IPS DF 6.9 (cell line): ENCODE measurements around the gene TRIP10.

Experiments
- DNase-seq: peaks from one replicate; pipeline ENCODE4 v3.0.0-alpha.2; 2013; ENCODE audit warnings: low read depth, low spot score
- H3K27ac ChIP-seq: one replicate; pipeline ENCODE4 v1.5.1; 2013; ENCODE audit warnings: low read length, control low read depth
- H3K27me3 ChIP-seq: 2 replicates; pipeline ENCODE4 v1.6.1; 2013; ENCODE audit warnings: mild to moderate bottlenecking, low read length; ENCODE audit not compliant: control insufficient read depth, insufficient read depth
- H3K36me3 ChIP-seq: 2 replicates; pipeline ENCODE4 v1.6.1; 2013; ENCODE audit warnings: low read length; ENCODE audit not compliant: control insufficient read depth, insufficient read depth
- H3K4me1 ChIP-seq: 2 replicates; pipeline ENCODE4 v1.6.1; 2013; ENCODE audit warnings: low read length; ENCODE audit not compliant: control insufficient read depth, insufficient read depth
- H3K4me3 ChIP-seq: 2 replicates; pipeline ENCODE4 v1.5.1; 2013; ENCODE audit warnings: mild to moderate bottlenecking, low read length
- H3K9me3 ChIP-seq: 2 replicates; pipeline ENCODE4 v1.6.1; 2013; ENCODE audit warnings: low read length, inconsistent platforms; ENCODE audit not compliant: control insufficient read depth, insufficient read depth
- WGBS: extraction: QIAGEN DNeasy Blood & Tissue Kit; methylation state at CpG from one replicate; pipeline ENCODE4 v1.1.7; 2013; ENCODE audit warnings: mixed read lengths, missing lambda C conversion rate; ENCODE audit not compliant: insufficient read length, insufficient coverage; 5-methylcytosine and 5-hydroxymethylcytosine counted together

The TRIP10 gene

DNA sequence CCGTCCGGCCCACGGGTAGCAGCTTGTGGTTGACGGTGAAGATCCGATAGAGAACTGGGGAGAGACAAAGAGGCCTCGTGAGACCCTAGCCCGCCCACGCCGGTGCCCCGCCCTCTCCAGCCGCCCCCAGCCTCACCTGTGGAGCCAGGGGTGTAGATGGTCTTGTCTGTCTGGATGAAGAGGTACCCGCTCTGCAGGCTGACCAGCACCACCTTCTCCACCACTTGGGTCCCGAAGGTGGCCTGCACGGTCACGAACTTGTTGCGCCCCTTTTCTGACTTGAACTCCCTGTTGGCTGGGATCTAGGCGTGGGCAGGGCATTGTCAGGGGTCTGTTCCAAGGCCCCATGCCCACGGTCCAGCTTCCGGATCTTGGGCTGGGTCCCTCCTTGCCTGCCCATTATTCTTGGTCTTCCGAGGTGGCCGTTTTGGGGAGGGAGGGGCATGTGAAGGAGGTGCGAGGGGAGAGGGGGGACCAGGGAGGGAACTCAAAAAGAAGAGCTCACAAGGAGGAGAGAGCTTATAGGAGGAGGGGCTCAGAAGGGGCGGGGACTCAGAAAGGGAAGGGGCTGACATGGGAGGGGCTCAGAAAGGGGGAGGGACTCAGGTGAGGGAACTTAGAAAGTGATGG lies 21.3 kb upstream of the TRIP10 start:
- H3K4me3 ChIP-seq: peak overlapping the region; percentile 18; the same call in 1 of the 2 replicates
- no peaks in the 10 kb centered on the region for H3K36me3 ChIP-seq
- no peaks in the 10 kb centered on the region for H3K27me3 ChIP-seq
- DNase-seq: no peak
- H3K4me1 ChIP-seq: peaks cover 7% of the 10 kb centered on the region; the same call in 1 of the 2 replicates
- WGBS: no CpG with 5 or more reads among the region's 23 CpGs
- H3K9me3 ChIP-seq: no peaks in the 10 kb centered on the region
- H3K27ac ChIP-seq: no peak overlapping the region

DNA sequence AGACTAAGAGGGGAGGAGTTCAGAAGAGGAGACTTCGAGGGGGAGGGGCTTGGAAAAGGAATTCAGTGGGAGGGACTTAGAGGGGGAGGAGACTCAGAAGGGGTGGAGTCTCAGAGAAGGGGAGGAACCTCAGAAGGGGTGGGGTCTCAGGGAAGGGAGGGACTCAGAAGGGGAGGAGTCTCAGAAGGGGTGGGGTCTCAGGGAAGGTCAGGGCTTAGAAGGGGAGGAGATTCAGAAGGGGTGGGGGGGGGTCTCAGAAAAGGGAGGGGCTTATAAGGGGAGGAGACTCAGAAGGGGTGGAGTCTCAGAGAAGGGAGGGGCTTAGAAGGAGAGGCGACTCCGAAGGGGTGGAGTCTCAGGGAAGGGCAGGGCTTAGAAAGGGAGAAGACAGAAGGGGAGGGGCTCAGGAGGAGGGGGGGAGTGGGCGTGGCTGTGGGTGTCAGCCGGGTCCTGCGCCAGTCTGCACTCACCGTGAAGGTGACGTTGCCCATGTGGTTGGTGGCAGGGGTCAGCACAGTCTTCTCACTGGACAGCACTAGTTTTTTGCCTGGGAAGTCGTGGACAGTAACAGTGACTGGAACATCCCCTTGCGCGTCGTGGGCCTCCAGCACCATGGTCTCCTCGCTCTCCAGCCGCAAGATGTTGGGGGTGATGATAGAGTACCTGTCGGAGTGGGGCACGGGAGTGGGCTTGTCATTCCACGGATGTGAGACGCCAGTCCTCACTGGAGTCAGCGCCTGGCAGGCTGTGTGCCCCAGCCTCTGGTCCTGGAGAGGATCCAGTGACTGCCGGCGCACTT lies 20.5 kb upstream of the TRIP10 start:
- Histone ChIP-seq H3K4me1 (peaks cover 7% of the 10 kb centered on the region; the same call in 1 of the 2 replicates), H3K4me3 (no peak overlapping the region), H3K27ac (no peak overlapping the region), H3K9me3 (no peaks in the 10 kb centered on the region), H3K27me3 (no peaks in the 10 kb centered on the region), H3K36me3 (no peaks in the 10 kb centered on the region)
- no peak for DNase-seq
- WGBS: no CpG with 5 or more reads among the region's 21 CpGs

DNA sequence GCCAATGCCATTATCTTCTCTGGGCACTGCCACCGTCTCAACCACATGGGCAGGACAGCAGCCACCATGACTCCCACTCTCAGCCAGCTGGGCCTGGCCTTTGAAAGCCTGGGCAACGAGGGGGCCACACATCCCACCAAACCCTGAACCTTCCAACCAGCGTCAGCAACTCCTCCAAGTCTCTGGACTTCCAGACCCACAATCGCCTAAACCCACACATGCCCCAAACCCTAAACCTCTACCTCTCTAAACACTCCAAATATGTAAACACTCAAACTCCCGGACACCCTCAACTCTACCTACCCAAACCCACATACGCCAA lies 20.0 kb upstream of the TRIP10 start:
- 100% methylated on average over 3 of the region's 6 CpGs for WGBS
- no peaks in the 10 kb centered on the region for H3K9me3 ChIP-seq
- H3K27me3 ChIP-seq: no peaks in the 10 kb centered on the region
- no peak overlapping the region for H3K4me3 ChIP-seq
- no peaks in the 10 kb centered on the region for H3K36me3 ChIP-seq
- H3K4me1 ChIP-seq: peaks cover 7% of the 10 kb centered on the region; the same call in 1 of the 2 replicates
- no peak for DNase-seq
- H3K27ac ChIP-seq: no peak overlapping the region

- DNase-seq: no peak
- WGBS: 100% methylated on average over 2 of the region's 3 CpGs
- Histone ChIP-seq H3K27me3 (no peaks in the 10 kb centered on the region), H3K36me3 (no peaks in the 10 kb centered on the region), H3K4me1 (peaks cover 7% of the 10 kb centered on the region; the same call in 1 of the 2 replicates), H3K27ac (no peak overlapping the region), H3K4me3 (no peak overlapping the region), H3K9me3 (no peaks in the 10 kb centered on the region)
Measured at GRCh38 chr19:6719992-6720368, 19.5 kb upstream of the TRIP10 start.

GRCh38 chr19:6720369-6721137 lies 18.9 kb upstream of the TRIP10 start, which contains the start of gene C3:
TSS of gene C3 (minus strand) at chr19:6720650. CDS start at chr19:6720589, 61 bp downstream.
- WGBS: no CpG with 5 or more reads among the region's 4 CpGs
- no peaks in the 10 kb centered on the region for H3K36me3 ChIP-seq
- no peak for DNase-seq
- no peak within 1 kb of the TSS for H3K4me3 ChIP-seq
- H3K9me3 ChIP-seq: no peaks in the 10 kb centered on the region
- no peak within 1 kb of the TSS for H3K27ac ChIP-seq
- no peaks in the 10 kb centered on the region for H3K27me3 ChIP-seq
- H3K4me1 ChIP-seq: peaks cover 7% of the 10 kb centered on the region; the same call in 1 of the 2 replicates

GRCh38 chr19:6721138-6721474 lies 18.4 kb upstream of the TRIP10 start:
- Histone ChIP-seq H3K27me3 (no peaks in the 10 kb centered on the region), H3K4me1 (peaks cover 7% of the 10 kb centered on the region; the same call in 1 of the 2 replicates)

GRCh38 chr19:6721773-6722172 lies 17.7 kb upstream of the TRIP10 start:
- no peak overlapping the region for H3K4me3 ChIP-seq
- H3K27ac ChIP-seq: no peak overlapping the region
- no peak for DNase-seq
- WGBS: no CpG with 5 or more reads among the region's 5 CpGs
- no peaks in the 10 kb centered on the region for H3K27me3 ChIP-seq
- no peaks in the 10 kb centered on the region for H3K9me3 ChIP-seq
- no peaks in the 10 kb centered on the region for H3K36me3 ChIP-seq
- H3K4me1 ChIP-seq: peaks cover 7% of the 10 kb centered on the region; the same call in 1 of the 2 replicates

More at GRCh38 chr19:6721138-6721474, 18.4 kb upstream of the TRIP10 start:
- Histone ChIP-seq H3K27ac (no peak overlapping the region), H3K36me3 (no peaks in the 10 kb centered on the region), H3K9me3 (no peaks in the 10 kb centered on the region), H3K4me3 (no peak overlapping the region)
- no peak for DNase-seq

- 0 out of 2 replicates have a peak, but pooled peaks cover 3% of the 10 kb centered on the region for H3K4me1 ChIP-seq
- no peaks in the 10 kb centered on the region for H3K9me3 ChIP-seq
- H3K4me3 ChIP-seq: no peak overlapping the region
- H3K36me3 ChIP-seq: no peaks in the 10 kb centered on the region
- DNase-seq: no peak
- WGBS: no CpG with 5 or more reads among the region's 13 CpGs
- H3K27me3 ChIP-seq: no peaks in the 10 kb centered on the region
- no peak overlapping the region for H3K27ac ChIP-seq
Measured at GRCh38 chr19:6723108-6723618, 16.3 kb upstream of the TRIP10 start.

- H3K4me1 ChIP-seq: 0 out of 2 replicates have a peak, but pooled peaks cover 3% of the 10 kb centered on the region
- no peak overlapping the region for H3K27ac ChIP-seq
- WGBS: no CpG with 5 or more reads among the region's 5 CpGs
- no peaks in the 10 kb centered on the region for H3K9me3 ChIP-seq
- H3K36me3 ChIP-seq: no peaks in the 10 kb centered on the region
- DNase-seq: no peak
- no peaks in the 10 kb centered on the region for H3K27me3 ChIP-seq
- H3K4me3 ChIP-seq: no peak overlapping the region
Measured at GRCh38 chr19:6723738-6724137, 15.7 kb upstream of the TRIP10 start.
